CD14-positive monocyte (primary cell): ENCODE results near the gene CGREF1. TPM values are rescaled to one million over a fixed set of nuclear protein-coding genes. Genes with fewer than 3 reads are reported as not detected.
A peak's percentile ranks its signal among the peaks of the same experiment; 100 is the strongest.

ENCODE experiments used
- DNase-seq, 3 donors: peaks; one replicate each; pipeline ENCODE4 v3.0.0-alpha.2; 2011 to 2022
- H2AFZ ChIP-seq: 2 replicates; pipeline ENCODE4 v1.6.0; 2012; ENCODE audit warnings: mild to moderate bottlenecking, low read depth, low read length, inconsistent platforms; ENCODE audit not compliant: insufficient read depth, poor library complexity, severe bottlenecking
- H3K27ac ChIP-seq, 2 donors: 1 replicate in 1 of 2; 2 replicates in 1 of 2; pipeline ENCODE4 v1.5.1; 2012 to 2013; ENCODE audit warnings: low read length in 2 of 2, control low read depth in 1 of 2, inconsistent platforms in 1 of 2, low read depth in 1 of 2, mild to moderate bottlenecking in 1 of 2
- H3K27me3 ChIP-seq, 2 donors: one replicate each; pipeline versions ENCODE4 v1.6.0 to v1.6.1; 2011 to 2013; ENCODE audit warnings: low read length in 2 of 2; ENCODE audit not compliant: control insufficient read depth in 2 of 2, insufficient read depth in 2 of 2
- H3K36me3 ChIP-seq, 2 donors: replicated peaks in 1 of 2; 1 replicate in 1 of 2; 2 replicates in 1 of 2; pipeline versions ENCODE4 v1.5.1 to v1.6.1; 2012 to 2013; ENCODE audit warnings: low read length in 2 of 2, control low read depth in 1 of 2, inconsistent platforms in 1 of 2, mild to moderate bottlenecking in 1 of 2; ENCODE audit not compliant: insufficient read depth in 2 of 2, control insufficient read depth in 1 of 2
- H3K4me1 ChIP-seq, 2 donors: 1 replicate in 1 of 2; 2 replicates in 1 of 2; pipeline versions ENCODE4 v1.5.1 to v1.6.1; 2012 to 2013; ENCODE audit warnings: low read length in 2 of 2, control low read depth in 1 of 2, inconsistent platforms in 1 of 2, mild to moderate bottlenecking in 1 of 2, moderate library complexity in 1 of 2; ENCODE audit not compliant: insufficient read depth in 2 of 2, control insufficient read depth in 1 of 2
- H3K4me2 ChIP-seq: replicated peaks from 2 replicates; pipeline ENCODE3; 2012; ENCODE audit warnings: low read length, moderate library complexity, mild to moderate bottlenecking; ENCODE audit not compliant: poor library complexity, severe bottlenecking; ENCODE audit errors: extremely low read depth
- H3K4me3 ChIP-seq, 3 experiments: fragments of 200-600 bp in 1 of 3; sonication (generic) in 1 of 3; replicated peaks in 1 of 3; 1 replicate in 2 of 3; 2 replicates in 1 of 3; pipeline ENCODE4 v1.5.1; 2011 to 2013; ENCODE audit warnings: low read length in 3 of 3, mild to moderate bottlenecking in 3 of 3, control low read depth in 2 of 3, low read depth in 2 of 3, inconsistent platforms in 1 of 3, moderate library complexity in 1 of 3
- H3K79me2 ChIP-seq: 2 replicates; pipeline ENCODE4 v1.6.0; 2012; ENCODE audit warnings: mild to moderate bottlenecking, control low read depth, inconsistent platforms, low read length, moderate library complexity; ENCODE audit not compliant: insufficient read depth
- H3K9ac ChIP-seq: 2 replicates; pipeline ENCODE4 v1.6.0; 2017; ENCODE audit warnings: low read length, mild to moderate bottlenecking; ENCODE audit not compliant: insufficient read depth, poor library complexity, severe bottlenecking
- H3K9me3 ChIP-seq, 2 donors: replicated peaks in 1 of 2; 1 replicate in 1 of 2; 2 replicates in 1 of 2; pipeline versions ENCODE4 v1.5.1 to v1.6.1; 2012 to 2013; ENCODE audit warnings: low read length in 2 of 2, control low read depth in 1 of 2; ENCODE audit not compliant: control insufficient read depth in 1 of 2, insufficient read depth in 1 of 2
- H4K20me1 ChIP-seq: 2 replicates; pipeline ENCODE4 v1.6.0; 2012; ENCODE audit warnings: mild to moderate bottlenecking, low read length, control low read depth, moderate library complexity; ENCODE audit not compliant: insufficient read depth
- H3K27ac Mint-ChIP-seq, 7 donors: one replicate each; pipeline ENCODE4 v1.8.0; 2020; ENCODE audit warnings: mild to moderate bottlenecking in 7 of 7, mixed read lengths in 7 of 7, moderate library complexity in 6 of 7, inconsistent platforms in 2 of 7
- H3K27me3 Mint-ChIP-seq, 3 donors: one replicate each; pipeline ENCODE4 v1.8.0; 2021 to 2022; ENCODE audit warnings: low read depth in 3 of 3, mild to moderate bottlenecking in 3 of 3, mixed read lengths in 3 of 3, moderate library complexity in 3 of 3, inconsistent platforms in 1 of 3
- H3K36me3 Mint-ChIP-seq, 2 donors: one replicate each; pipeline ENCODE4 v1.8.0; 2020; ENCODE audit warnings: mixed read lengths in 2 of 2, inconsistent platforms in 1 of 2, mild to moderate bottlenecking in 1 of 2
- H3K4me1 Mint-ChIP-seq: one replicate; pipeline ENCODE4 v1.8.0; 2020; ENCODE audit warnings: mild to moderate bottlenecking, mixed read lengths
- H3K4me3 Mint-ChIP-seq, 2 donors: one replicate each; pipeline ENCODE4 v1.8.0; 2020; ENCODE audit warnings: mild to moderate bottlenecking in 2 of 2, mixed read lengths in 2 of 2, moderate library complexity in 1 of 2
- H3K9me3 Mint-ChIP-seq, 7 donors: one replicate each; pipeline ENCODE4 v1.8.0; 2020 to 2022; ENCODE audit warnings: mixed read lengths in 7 of 7, mild to moderate bottlenecking in 6 of 7, moderate library complexity in 6 of 7, inconsistent platforms in 2 of 7
- CTCF ChIP-seq: fragments of 200-600 bp; IDR thresholded peaks from one replicate; pipeline ENCODE4 v1.8.0; 2022; ENCODE audit warnings: antibody characterized with exemption, mild to moderate bottlenecking
- WGBS: methylation state at CpG from one replicate; pipeline ENCODE4 v1.1.5; 2013; ENCODE audit warnings: missing lambda C conversion rate; ENCODE audit not compliant: insufficient coverage; 5-methylcytosine and 5-hydroxymethylcytosine counted together
- intact Hi-C, 2 donors: fragments of 100-400 bp; cut with micrococcal nuclease; formaldehyde crosslinking; loops; one replicate each; pipeline versions ENCODE4 v1.15.0 to v1.15.1; 2023
- polyA plus RNA-seq, 3 donors: library from polyadenylated mRNA; depleted of rRNA in 1 of 3; unstranded in 2 of 3; stranded (reverse) in 1 of 3; fragments of 300-500 nt in 2 of 3; fragments of >200 nt in 1 of 3; fragmentation: Illumina TruSeq in 2 of 3; gene quantifications; 1 replicate in 2 of 3; 2 replicates in 1 of 3; pipeline ENCODE4 v1.2.3, GENCODE V29; 2012 to 2021

CGREF1 gene
- polyA plus RNA-seq, 3 donors, result not detected

GRCh38 chr2:27084297-27085061 is 34.4 kb downstream of the CGREF1 start:
- no peak overlapping the region for H3K27ac ChIP-seq
- peaks cover under 1% of the 10 kb centered on the region for H3K79me2 ChIP-seq
- no peak for TF ChIP-seq CTCF
- peaks cover 45% of the 10 kb centered on the region for H3K4me1 Mint-ChIP-seq
- H3K36me3 Mint-ChIP-seq, result no peaks in the 10 kb centered on the region
- no peak overlapping the region for H3K4me3 ChIP-seq
- no peaks in the 10 kb centered on the region for H4K20me1 ChIP-seq
- peaks cover 0 to 7% (median 5%) of the 10 kb centered on the region in 3 donors for H3K27me3 Mint-ChIP-seq
- H3K4me2 ChIP-seq, result no peak overlapping the region
- no peak for DNase-seq
- WGBS, result 96% methylated on average over 4 of the region's 6 CpGs
- H3K36me3 ChIP-seq, result no peaks in the 10 kb centered on the region
- H3K9ac ChIP-seq, result no peak overlapping the region
- intact Hi-C loops, result loop anchor here (5.0 kb wide), 2 partner anchors 32 to 128 kb away; partner anchors contain the start of genes AGBL5 (in 2 of the 2), ATRAID (in 1 of the 2) and SLC5A6 (in 1 of the 2)
- no peaks in the 10 kb centered on the region for H3K9me3 Mint-ChIP-seq
- H3K9me3 ChIP-seq, result no peaks in the 10 kb centered on the region
- no peaks in the 10 kb centered on the region for H3K27me3 ChIP-seq
- H3K27ac Mint-ChIP-seq, result no peak overlapping the region
- H2AFZ ChIP-seq, result no peak overlapping the region
- H3K4me1 ChIP-seq, result peaks cover 42 to 52% of the 10 kb centered on the region in 2 donors
- H3K4me3 Mint-ChIP-seq, result peak overlapping the region in 1 of 2 donors; percentile 85

- Mint-ChIP-seq H3K27ac (peak overlapping the region in 1 of 7 donors; percentile 30), H3K4me1 (peaks cover 48% of the 10 kb centered on the region), H3K36me3 (no peaks in the 10 kb centered on the region), H3K4me3 (no peak overlapping the region), H3K27me3 (peaks cover 1 to 7% (median 5%) of the 10 kb centered on the region in 3 donors), H3K9me3 (no peaks in the 10 kb centered on the region)
- Histone ChIP-seq H3K4me2 (no peak overlapping the region), H3K36me3 (no peaks in the 10 kb centered on the region), H3K4me3 (no peak overlapping the region), H3K27me3 (no peaks in the 10 kb centered on the region), H3K9me3 (no peaks in the 10 kb centered on the region), H3K27ac (no peak overlapping the region), H4K20me1 (no peaks in the 10 kb centered on the region), H3K9ac (no peak overlapping the region), H3K4me1 (peaks cover 50 to 60% of the 10 kb centered on the region in 2 donors), H2AFZ (no peak overlapping the region), H3K79me2 (peaks cover 5% of the 10 kb centered on the region)
- TF ChIP-seq CTCF, result no peak
- 94% methylated on average over 15 of the region's 20 CpGs for WGBS
- no peak for DNase-seq
- intact Hi-C loops, result no loop called here
Measured at GRCh38 chr2:27083410-27084296, 35.3 kb downstream of the CGREF1 start.
